Trophoblast cell (in vitro differentiated cells and primary cell): ENCODE data around the gene MYRIP.

Experiments used
- DNase-seq, 2 donors: peaks; one replicate each; pipeline ENCODE4 v3.0.0-alpha.2; 2016
- H2AFZ ChIP-seq: 2 replicates; pipeline ENCODE4 v1.6.1; 2013; ENCODE audit warnings: low read length, moderate library complexity, mild to moderate bottlenecking; ENCODE audit not compliant: insufficient read depth, poor library complexity
- H2AK5ac ChIP-seq: 2 replicates; pipeline ENCODE4 v1.6.1; 2013; ENCODE audit warnings: mild to moderate bottlenecking, low read length
- H2BK120ac ChIP-seq: 2 replicates; pipeline ENCODE4 v1.6.1; 2013; ENCODE audit warnings: low read length, mild to moderate bottlenecking, moderate library complexity; ENCODE audit not compliant: insufficient read depth, poor library complexity
- H2BK12ac ChIP-seq: 2 replicates; pipeline ENCODE4 v1.6.1; 2013; ENCODE audit warnings: mild to moderate bottlenecking, low read length, moderate library complexity
- H2BK5ac ChIP-seq: 2 replicates; pipeline ENCODE4 v1.6.1; 2013; ENCODE audit warnings: low read length, low read depth, moderate library complexity, mild to moderate bottlenecking; ENCODE audit not compliant: poor library complexity
- H3K14ac ChIP-seq: 2 replicates; pipeline ENCODE4 v1.6.1; 2013; ENCODE audit warnings: mild to moderate bottlenecking, low read length
- H3K18ac ChIP-seq: 2 replicates; pipeline ENCODE4 v1.6.1; 2013; ENCODE audit warnings: mild to moderate bottlenecking, low read length
- H3K23ac ChIP-seq: 2 replicates; pipeline ENCODE4 v1.6.1; 2013; ENCODE audit warnings: low read length
- H3K27ac ChIP-seq: 2 replicates; pipeline ENCODE4 v1.5.1; 2013; ENCODE audit warnings: low read depth, mild to moderate bottlenecking, inconsistent platforms, low read length, moderate library complexity
- H3K27me3 ChIP-seq: 2 replicates; pipeline ENCODE4 v1.6.1; 2013; ENCODE audit warnings: inconsistent platforms, mild to moderate bottlenecking, low read length, moderate library complexity; ENCODE audit not compliant: insufficient read depth
- H3K36me3 ChIP-seq, 2 experiments: 1 replicate in 1 of 2; 2 replicates in 1 of 2; pipeline ENCODE4 v1.6.1; 2013; ENCODE audit warnings: low read length in 2 of 2, mild to moderate bottlenecking in 2 of 2, moderate library complexity in 1 of 2; ENCODE audit not compliant: insufficient read depth in 2 of 2, control insufficient read depth in 1 of 2
- H3K4ac ChIP-seq: 2 replicates; pipeline ENCODE4 v1.6.1; 2013; ENCODE audit warnings: low read depth, mild to moderate bottlenecking, low read length, moderate library complexity
- H3K4me1 ChIP-seq, 2 experiments: 1 replicate in 1 of 2; 2 replicates in 1 of 2; pipeline ENCODE4 v1.6.1; 2013; ENCODE audit warnings: low read length in 2 of 2, mild to moderate bottlenecking in 2 of 2, moderate library complexity in 1 of 2; ENCODE audit not compliant: insufficient read depth in 2 of 2, control insufficient read depth in 1 of 2
- H3K4me2 ChIP-seq: 2 replicates; pipeline ENCODE4 v1.6.1; 2013; ENCODE audit warnings: inconsistent platforms, mild to moderate bottlenecking, low read length, moderate library complexity
- H3K4me3 ChIP-seq: 2 replicates; pipeline ENCODE4 v1.5.1; 2013; ENCODE audit warnings: mild to moderate bottlenecking, low read depth, low read length, inconsistent platforms
- H3K79me1 ChIP-seq: one replicate; pipeline ENCODE4 v1.6.1; 2013; ENCODE audit warnings: low read length
- H3K79me2 ChIP-seq: 2 replicates; pipeline ENCODE4 v1.6.1; 2013; ENCODE audit warnings: low read length, mild to moderate bottlenecking; ENCODE audit not compliant: control insufficient read depth, insufficient read depth, poor library complexity
- H3K9ac ChIP-seq: 2 replicates; pipeline ENCODE4 v1.6.1; 2013; ENCODE audit warnings: mild to moderate bottlenecking, low read length
- H3K9me3 ChIP-seq: 2 replicates; pipeline ENCODE4 v1.6.1; 2013; ENCODE audit warnings: low read depth, mild to moderate bottlenecking, control low read depth, inconsistent platforms, low read length; ENCODE audit not compliant: insufficient read depth
- H4K12ac ChIP-seq: 2 replicates; pipeline ENCODE4 v1.6.1; 2013; ENCODE audit warnings: low read depth, mild to moderate bottlenecking, low read length, moderate library complexity
- H4K8ac ChIP-seq: 2 replicates; pipeline ENCODE4 v1.6.1; 2013; ENCODE audit warnings: low read depth, mild to moderate bottlenecking, low read length, moderate library complexity
- H4K91ac ChIP-seq: one replicate; pipeline ENCODE4 v1.6.1; 2013; ENCODE audit warnings: low read depth, mild to moderate bottlenecking, low read length, moderate library complexity
- WGBS: extraction: QIAGEN DNeasy Blood & Tissue Kit; methylation state at CpG from one replicate; pipeline ENCODE4 v1.1.7; 2013; ENCODE audit warnings: missing lambda C conversion rate; ENCODE audit not compliant: insufficient read length, insufficient coverage; ENCODE audit errors: extremely low coverage; 5-methylcytosine and 5-hydroxymethylcytosine counted together

The MYRIP gene

DNA sequence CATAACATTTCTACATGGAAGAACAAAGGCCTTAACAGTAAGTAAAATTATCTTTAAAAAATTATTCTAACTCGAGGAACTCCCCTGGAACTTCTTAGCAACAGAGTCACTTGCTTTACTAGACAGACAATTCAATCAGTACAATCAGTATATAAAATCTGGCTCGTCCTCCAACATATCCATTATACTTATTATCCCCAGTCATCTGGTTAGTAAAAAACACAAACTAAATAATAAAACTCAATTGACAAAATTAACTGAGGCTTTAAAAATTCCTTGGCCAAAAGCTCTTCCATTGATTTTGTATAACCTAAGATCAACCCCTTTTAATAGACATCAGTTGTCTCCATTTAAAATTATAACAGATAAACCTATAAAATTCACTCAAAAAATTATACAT, 105.6 kb downstream of the MYRIP start:
- Histone ChIP-seq H3K79me2 (no peaks in the 10 kb centered on the region), H3K4me1 (peaks cover 2% of the 10 kb centered on the region in 2 experiments), H2AK5ac (no peak overlapping the region), H3K4me3 (no peak overlapping the region), H2BK5ac (no peak overlapping the region), H3K14ac (no peak overlapping the region), H3K18ac (no peak overlapping the region), H3K79me1 (no peaks in the 10 kb centered on the region), H4K91ac (no peak overlapping the region), H3K9ac (no peak overlapping the region), H3K9me3 (no peaks in the 10 kb centered on the region), H3K23ac (no peak overlapping the region), H3K36me3 (no peaks in the 10 kb centered on the region), H3K27me3 (no peaks in the 10 kb centered on the region), H4K8ac (no peak overlapping the region), H3K4me2 (no peak overlapping the region), H3K27ac (no peak overlapping the region), H2AFZ (no peak overlapping the region), H2BK120ac (no peak overlapping the region), H2BK12ac (no peak overlapping the region), H4K12ac (no peak overlapping the region), H3K4ac (no peak overlapping the region)
- no peak for DNase-seq
- WGBS: no CpG with 5 or more reads among the region's 2 CpGs

GRCh38 chr3:39917065-39917773, 107.8 kb downstream of the MYRIP start:
- no peak overlapping the region for H2AFZ ChIP-seq
- H3K27ac ChIP-seq: no peak overlapping the region
- no peak for DNase-seq

DNA sequence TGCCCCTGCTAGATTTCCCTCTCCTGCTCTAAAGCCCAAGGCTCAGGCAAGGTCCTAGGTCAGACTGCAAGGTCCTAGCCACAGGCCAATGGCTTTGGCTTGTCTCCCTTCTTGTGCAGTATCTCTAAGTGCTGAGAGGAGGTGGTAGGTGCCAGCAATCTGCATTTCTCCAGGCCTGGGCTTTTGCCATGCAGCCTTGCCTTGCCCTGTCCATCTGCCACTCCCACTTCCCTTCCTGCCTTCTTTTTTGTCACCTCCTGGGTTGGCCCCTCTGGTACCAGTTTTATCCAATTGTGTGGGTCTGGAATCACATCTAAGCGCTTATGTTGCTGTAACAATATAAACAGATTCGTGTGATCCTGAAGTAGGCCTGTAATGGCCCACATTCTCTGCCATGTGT, 109.9 kb downstream of the MYRIP start:
- Histone ChIP-seq H3K9ac (no peak overlapping the region), H3K27me3 (no peaks in the 10 kb centered on the region), H3K18ac (no peak overlapping the region), H2AK5ac (no peak overlapping the region), H3K27ac (no peak overlapping the region), H4K91ac (no peak overlapping the region), H3K4me2 (no peak overlapping the region), H3K9me3 (no peaks in the 10 kb centered on the region), H3K79me2 (no peaks in the 10 kb centered on the region), H2AFZ (no peak overlapping the region), H3K36me3 (no peaks in the 10 kb centered on the region), H3K79me1 (no peaks in the 10 kb centered on the region), H3K14ac (no peak overlapping the region), H3K4ac (no peak overlapping the region), H3K23ac (no peak overlapping the region), H3K4me3 (no peak overlapping the region), H2BK5ac (no peak overlapping the region), H2BK12ac (no peak overlapping the region), H4K12ac (no peak overlapping the region), H4K8ac (no peak overlapping the region), H3K4me1 (no peaks in the 10 kb centered on the region), H2BK120ac (no peak overlapping the region)
- WGBS: no CpG with 5 or more reads among the region's 2 CpGs
- DNase-seq: no peak

More at GRCh38 chr3:39917065-39917773, 107.8 kb downstream of the MYRIP start:
- Histone ChIP-seq H3K79me1 (no peaks in the 10 kb centered on the region), H4K91ac (no peak overlapping the region), H2BK5ac (no peak overlapping the region), H3K9me3 (no peaks in the 10 kb centered on the region), H3K4ac (no peak overlapping the region), H3K23ac (no peak overlapping the region), H2BK120ac (no peak overlapping the region), H3K4me2 (no peak overlapping the region), H3K9ac (no peak overlapping the region), H3K36me3 (no peaks in the 10 kb centered on the region), H3K27me3 (no peaks in the 10 kb centered on the region), H3K79me2 (no peaks in the 10 kb centered on the region), H4K8ac (no peak overlapping the region), H3K14ac (no peak overlapping the region), H2AK5ac (no peak overlapping the region), H3K18ac (no peak overlapping the region), H2BK12ac (no peak overlapping the region), H3K4me3 (no peak overlapping the region), H4K12ac (no peak overlapping the region), H3K4me1 (no peaks in the 10 kb centered on the region)
- no CpG with 5 or more reads among the region's 1 CpG for WGBS

DNA sequence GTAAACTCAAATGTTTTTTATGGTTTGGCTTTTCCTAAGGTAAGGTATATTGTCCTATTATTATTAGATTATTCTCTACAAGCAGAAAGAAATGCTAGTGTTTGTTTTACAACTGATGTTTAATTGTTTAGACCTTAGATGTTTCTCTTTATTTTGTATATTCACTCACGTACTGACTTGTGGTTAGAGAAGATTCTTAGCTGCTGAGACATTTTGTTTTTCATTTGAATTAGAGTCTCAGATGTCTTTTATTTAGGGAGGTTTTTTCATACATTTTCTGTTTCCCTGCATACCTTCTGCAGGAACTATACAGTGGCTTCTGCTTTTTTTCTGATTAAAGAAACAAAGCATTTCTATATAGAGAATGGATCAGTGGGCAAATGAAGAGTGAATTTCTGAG, 110.9 kb downstream of the MYRIP start:
- DNase-seq: no peak
- no peak overlapping the region for H3K27ac ChIP-seq
- H3K4me3 ChIP-seq: no peak overlapping the region
- H3K36me3 ChIP-seq: no peaks in the 10 kb centered on the region
- no peaks in the 10 kb centered on the region for H3K4me1 ChIP-seq
- H3K9ac ChIP-seq: no peak overlapping the region
- no peaks in the 10 kb centered on the region for H3K27me3 ChIP-seq
- no peak overlapping the region for H3K4me2 ChIP-seq
- H2AFZ ChIP-seq: no peak overlapping the region
- H3K4ac ChIP-seq: no peak overlapping the region
- H3K79me1 ChIP-seq: no peaks in the 10 kb centered on the region
- no peak overlapping the region for H4K91ac ChIP-seq
- H3K18ac ChIP-seq: no peak overlapping the region
- no peak overlapping the region for H2BK120ac ChIP-seq
- no peak overlapping the region for H4K8ac ChIP-seq
- H3K14ac ChIP-seq: no peak overlapping the region
- WGBS: no CpG with 5 or more reads among the region's 1 CpG
- H2AK5ac ChIP-seq: no peak overlapping the region
- no peak overlapping the region for H4K12ac ChIP-seq
- H2BK12ac ChIP-seq: no peak overlapping the region
- H2BK5ac ChIP-seq: no peak overlapping the region
- no peak overlapping the region for H3K23ac ChIP-seq
- no peaks in the 10 kb centered on the region for H3K9me3 ChIP-seq
- no peaks in the 10 kb centered on the region for H3K79me2 ChIP-seq
